IMR-90 (cell line): ENCODE data around the gene ST3GAL4. TPM values are rescaled to one million over a fixed set of nuclear protein-coding genes. Genes with fewer than 3 reads are reported as not detected.

Source experiments
- ATAC-seq: fragments of 200-7000 bp; cut with Tn5 transposase; 2 replicates; pipeline ENCODE4 v1.9.1; 2020; ENCODE audit warnings: low read depth, mild to moderate bottlenecking, moderate library complexity
- BruUV-seq: library from RNA; stranded (reverse); fragments of 400-500 nt; replicated peaks from 2 replicates; lab custom pipeline; 2021; lab: Mats Ljungman, UMichigan
- CTCF ChIA-PET: fragments of 300-600 bp; formaldehyde crosslinking; extraction: SDS; loops from one replicate; lab custom pipeline; 2021; ENCODE audit warnings: antibody characterized with exemption; lab: Yijun Ruan, JAX
- POLR2A ChIA-PET: fragments of 300-600 bp; sonication (Branson Sonifier 250); formaldehyde crosslinking; loops from one replicate; lab custom pipeline; 2022; ENCODE audit warnings: antibody characterized with exemption; ENCODE audit not compliant: unreplicated experiment; lab: Charles Lee
- DNase-seq: peaks from one replicate; pipeline ENCODE4 v3.0.0; 2013
- H2AFZ ChIP-seq: replicated peaks from 2 replicates; pipeline ENCODE3; 2013; ENCODE audit warnings: low read length, mild to moderate bottlenecking; ENCODE audit not compliant: poor library complexity
- H2AK5ac ChIP-seq: 2 replicates; pipeline ENCODE4 v1.6.1; 2013; ENCODE audit warnings: low read depth, low read length, inconsistent platforms
- H2AK9ac ChIP-seq: replicated peaks from 2 replicates; pipeline ENCODE3; 2013; ENCODE audit warnings: mild to moderate bottlenecking, low read depth, low read length, moderate library complexity; ENCODE audit not compliant: poor library complexity
- H2BK120ac ChIP-seq: 2 replicates; pipeline ENCODE4 v1.6.1; 2013; ENCODE audit warnings: low read depth, low read length, inconsistent platforms
- H2BK15ac ChIP-seq: 3 replicates; pipeline ENCODE4 v1.6.1; 2013; ENCODE audit warnings: low read depth, low read length, inconsistent platforms
- H2BK20ac ChIP-seq: 2 replicates; pipeline ENCODE4 v1.6.1; 2013; ENCODE audit warnings: low read depth, mild to moderate bottlenecking, inconsistent platforms, low read length, moderate library complexity
- H2BK5ac ChIP-seq: 2 replicates; pipeline ENCODE4 v1.6.1; 2013; ENCODE audit warnings: mild to moderate bottlenecking, low read depth, low read length, inconsistent platforms; ENCODE audit not compliant: poor library complexity, severe bottlenecking
- H3K14ac ChIP-seq: replicated peaks from 2 replicates; pipeline ENCODE4 v1.6.1; 2013; ENCODE audit warnings: low read depth, low read length, inconsistent platforms
- H3K18ac ChIP-seq: 2 replicates; pipeline ENCODE4 v1.6.1; 2013; ENCODE audit warnings: low read depth, low read length, control low read depth
- H3K23ac ChIP-seq: 2 replicates; pipeline ENCODE4 v1.6.1; 2013; ENCODE audit warnings: low read depth, low read length, inconsistent platforms
- H3K27ac ChIP-seq: 2 replicates; pipeline ENCODE4 v1.5.1; 2013; ENCODE audit warnings: mild to moderate bottlenecking, control low read depth, low read length; ENCODE audit not compliant: insufficient read depth
- H3K27me3 ChIP-seq: 2 replicates; pipeline ENCODE4 v1.6.1; 2013; ENCODE audit warnings: low read length; ENCODE audit not compliant: control insufficient read depth, insufficient read depth
- H3K36me3 ChIP-seq: 2 replicates; pipeline ENCODE4 v1.6.1; 2013; ENCODE audit warnings: low read length, mixed read lengths; ENCODE audit not compliant: control insufficient read depth, insufficient read depth
- H3K4ac ChIP-seq: 2 replicates; pipeline ENCODE4 v1.6.1; 2013; ENCODE audit warnings: low read depth, low read length, inconsistent platforms
- H3K4me1 ChIP-seq: 2 replicates; pipeline ENCODE4 v1.6.1; 2013; ENCODE audit warnings: low read length, mixed read lengths; ENCODE audit not compliant: control insufficient read depth, insufficient read depth
- H3K4me2 ChIP-seq: 2 replicates; pipeline ENCODE4 v1.6.1; 2013; ENCODE audit warnings: low read depth, mild to moderate bottlenecking, control low read depth, low read length, moderate library complexity
- H3K4me3 ChIP-seq: 2 replicates; pipeline ENCODE4 v1.5.1; 2013; ENCODE audit warnings: low read depth, mild to moderate bottlenecking, control low read depth, low read length, moderate library complexity; ENCODE audit not compliant: insufficient read depth
- H3K56ac ChIP-seq: 2 replicates; pipeline ENCODE4 v1.6.1; 2013; ENCODE audit warnings: low read length, inconsistent platforms; ENCODE audit not compliant: insufficient read depth; ENCODE audit errors: extremely low read depth
- H3K79me1 ChIP-seq, 2 experiments: 2 replicates each; pipeline ENCODE4 v1.6.1; 2013; ENCODE audit warnings: low read length in 2 of 2, inconsistent platforms in 1 of 2, low read depth in 1 of 2
- H3K9ac ChIP-seq: 2 replicates; pipeline ENCODE4 v1.6.1; 2013; ENCODE audit warnings: low read depth, low read length, control low read depth
- H3K9me1 ChIP-seq: 2 replicates; pipeline ENCODE4 v1.6.1; 2013; ENCODE audit warnings: low read length, inconsistent platforms; ENCODE audit not compliant: insufficient read depth
- H3K9me3 ChIP-seq: 2 replicates; pipeline ENCODE4 v1.6.1; 2013; ENCODE audit warnings: low read length; ENCODE audit not compliant: control insufficient read depth, insufficient read depth
- H4K20me1 ChIP-seq: 2 replicates; pipeline ENCODE4 v1.6.1; 2013; ENCODE audit warnings: low read length, inconsistent platforms; ENCODE audit not compliant: insufficient read depth
- H4K5ac ChIP-seq: 2 replicates; pipeline ENCODE4 v1.6.1; 2013; ENCODE audit warnings: mild to moderate bottlenecking, low read depth, low read length, control low read depth
- H4K8ac ChIP-seq, 2 experiments: 2 replicates each; pipeline ENCODE4 v1.6.1; 2013; ENCODE audit warnings: low read depth in 2 of 2, low read length in 2 of 2, control low read depth in 1 of 2, inconsistent platforms in 1 of 2
- H4K91ac ChIP-seq: 2 replicates; pipeline ENCODE4 v1.6.1; 2013; ENCODE audit warnings: low read depth, low read length, inconsistent platforms; ENCODE audit not compliant: insufficient read depth
- BHLHE40 ChIP-seq: fragments of 150-350 bp; IDR thresholded peaks from 2 replicates; pipeline ENCODE4 v1.6.1; 2016; ENCODE audit warnings: mild to moderate bottlenecking, low read depth, low read length
- CEBPB ChIP-seq: IDR thresholded peaks from 2 replicates; pipeline ENCODE4 v1.6.1; 2012; ENCODE audit warnings: low read depth, low read length, improper control_type of control experiment
- CTCF ChIP-seq: conservative IDR thresholded peaks from 2 replicates; pipeline ENCODE4 v1.5.1; 2012; ENCODE audit warnings: mild to moderate bottlenecking, low read depth, low read length, improper control_type of control experiment
- FOS ChIP-seq: fragments of 150-350 bp; IDR thresholded peaks from 2 replicates; pipeline ENCODE4 v1.6.1; 2016; ENCODE audit warnings: low read depth, low read length
- MAZ ChIP-seq: IDR thresholded peaks from 2 replicates; pipeline ENCODE4 v1.6.1; 2012; ENCODE audit warnings: low read depth, mild to moderate bottlenecking, low read length, improper control_type of control experiment, moderate library complexity, borderline replicate concordance
- MXI1 ChIP-seq: IDR thresholded peaks from 2 replicates; pipeline ENCODE4 v1.6.1; 2012; ENCODE audit warnings: low read depth, mild to moderate bottlenecking, low read length, moderate library complexity, borderline replicate concordance
- RAD21 ChIP-seq: IDR thresholded peaks from 2 replicates; pipeline ENCODE4 v1.6.1; 2012; ENCODE audit warnings: low read length, improper control_type of control experiment
- RCOR1 ChIP-seq: IDR thresholded peaks from 2 replicates; pipeline ENCODE4 v1.6.1; 2012; ENCODE audit warnings: mild to moderate bottlenecking, low read length, improper control_type of control experiment; ENCODE audit not compliant: insufficient replicate concordance
- RFX5 ChIP-seq: IDR thresholded peaks from 2 replicates; pipeline ENCODE4 v1.8.0; 2012; ENCODE audit warnings: low read depth, mild to moderate bottlenecking, low read length, moderate library complexity
- SMC3 ChIP-seq: fragments of 150-350 bp; IDR thresholded peaks from 2 replicates; pipeline ENCODE4 v1.6.1; 2016; ENCODE audit warnings: low read depth, mild to moderate bottlenecking, antibody characterized with exemption, low read length, moderate library complexity
- WGBS, 2 experiments: methylation state at CpG; one replicate each; pipeline versions ENCODE4 v1.1.5 to v1.1.7; 2013; ENCODE audit warnings: missing lambda C conversion rate in 2 of 2; ENCODE audit not compliant: insufficient read length in 1 of 2; ENCODE audit errors: extremely low coverage in 2 of 2; 5-methylcytosine and 5-hydroxymethylcytosine counted together
- dilution Hi-C: fragments of 300-500 bp; cut with HindIII; formaldehyde crosslinking; loops from one replicate; pipeline ENCODE4 v1.14.3; 2018; ENCODE audit warnings: low sequenced_read_pairs; ENCODE audit not compliant: unreplicated experiment
- in situ Hi-C: fragments of 300-500 bp; cut with MboI; formaldehyde crosslinking; loops from 3 replicates; pipeline ENCODE4 v1.14.3; 2019; ENCODE audit warnings: low sequenced_read_pairs, inconsistent platforms, mixed read lengths
- intact Hi-C: fragments of 100-400 bp; cut with micrococcal nuclease; formaldehyde crosslinking; loops from 2 replicates; pipeline ENCODE4 v1.10.0; 2022
- polyA plus RNA-seq, 3 experiments: library from polyadenylated mRNA; depleted of rRNA; stranded (reverse); fragments of >200 nt; gene quantifications; 2 replicates each; pipeline ENCODE4 v1.2.3, GENCODE V29; 2012; ENCODE audit warnings: low replicate concordance in 1 of 3
- total RNA-seq: library from RNA; depleted of rRNA; stranded (reverse); fragments of >200 nt; gene quantifications from 2 replicates; pipeline ENCODE4 v1.2.3, GENCODE V29; 2012
- TF ChIP-seq, protein P1 (sequence below): fragments of 150-350 bp; IDR thresholded peaks from 2 replicates; pipeline ENCODE4 v1.6.1; 2016; ENCODE audit warnings: low read depth, mild to moderate bottlenecking, low read length, moderate library complexity, borderline replicate concordance

The ST3GAL4 gene
- total and polyA plus RNA-seq, 2 of the 4 experiments (the other 2 are of a cell fraction) = 17.0 to 19.7 TPM

DNA sequence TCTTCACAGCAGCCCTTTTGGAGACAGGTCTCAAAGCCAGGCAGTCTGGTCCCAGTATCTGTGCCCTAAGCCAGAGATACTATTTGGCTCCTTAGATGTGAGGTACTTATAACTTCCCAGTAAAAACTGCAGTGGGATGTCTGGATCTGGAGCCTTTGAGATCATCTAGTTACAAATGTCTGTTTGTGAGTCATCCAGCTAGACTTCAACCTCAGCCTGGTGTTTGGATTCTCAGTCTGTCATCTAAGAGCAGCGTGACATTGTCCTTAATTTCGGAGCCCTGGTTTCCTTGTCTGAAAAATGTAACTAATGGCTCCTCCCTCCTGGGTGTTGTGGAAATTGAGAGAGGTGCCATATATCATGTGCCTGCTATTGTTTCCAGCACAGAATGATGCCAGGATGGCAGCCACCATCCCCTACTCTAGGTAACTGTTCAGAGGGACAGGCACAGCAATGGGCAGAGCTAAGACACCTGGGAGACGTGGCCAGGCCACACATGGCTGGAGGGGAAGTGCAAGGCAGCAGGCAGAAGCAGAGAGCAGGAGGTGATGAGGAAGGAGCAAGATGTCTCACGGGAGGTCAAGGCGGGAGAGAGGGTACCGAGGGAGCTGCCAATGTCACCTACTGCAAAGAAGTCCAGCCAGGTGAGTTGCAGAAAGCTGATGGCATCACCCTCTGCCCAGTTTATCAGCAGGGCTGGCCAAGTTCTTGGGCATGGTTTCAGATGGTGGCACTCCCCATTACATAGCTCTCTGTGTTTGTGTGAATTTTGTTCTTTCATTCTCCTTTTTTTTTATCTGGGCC is 20.6 kb upstream of the ST3GAL4 start:
- Histone ChIP-seq H2AK5ac (peak overlapping the region; percentile 84), H3K4ac (peak overlapping the region; percentile 85), H4K5ac (no peak overlapping the region), H3K27ac (no peak overlapping the region), H3K4me1 (peaks cover 11% of the 10 kb centered on the region), H3K79me1 (peaks cover 0 to 8% of the 10 kb centered on the region in 2 experiments; a peak in 1 of 4 replicates), H2AFZ (peak overlapping the region; percentile 59), H4K20me1 (peaks cover 4% of the 10 kb centered on the region; the same call in 1 of the 2 replicates), H2BK5ac (no peak overlapping the region), H3K4me2 (no peak overlapping the region), H3K23ac (no peak overlapping the region), H3K9me1 (peaks cover 21% of the 10 kb centered on the region), H3K27me3 (no peaks in the 10 kb centered on the region), H2BK20ac (peak overlapping the region; percentile 49; the same call in 1 of the 2 replicates), H2BK15ac (no peak overlapping the region), H3K18ac (no peak overlapping the region), H4K8ac (no peak overlapping the region), H3K9me3 (no peaks in the 10 kb centered on the region), H3K9ac (no peak overlapping the region), H3K14ac (peak overlapping the region; percentile 58; the same call in 1 of the 2 replicates), H4K91ac (no peak overlapping the region), H2AK9ac (peak overlapping the region; percentile 82), H3K4me3 (no peak overlapping the region), H2BK120ac (peak overlapping the region; percentile 52; the same call in 1 of the 2 replicates), H3K36me3 (peaks cover 7% of the 10 kb centered on the region; the same call in 1 of the 2 replicates), H3K56ac (no peak overlapping the region)
- peak; percentile 59 for ATAC-seq
- TF ChIP-seq RAD21 (no peak), CEBPB (no peak), CTCF (no peak), FOS (peak; percentile 57; the same call in 1 of the 2 replicates), RFX5 (no peak), SMC3 (no peak), BHLHE40 (no peak), MAZ (no peak), MXI1 (0 out of 2 replicates have a peak, but pooled peaks have one; percentile 57), RCOR1 (no peak)
- TF ChIP-seq, protein P1, sequence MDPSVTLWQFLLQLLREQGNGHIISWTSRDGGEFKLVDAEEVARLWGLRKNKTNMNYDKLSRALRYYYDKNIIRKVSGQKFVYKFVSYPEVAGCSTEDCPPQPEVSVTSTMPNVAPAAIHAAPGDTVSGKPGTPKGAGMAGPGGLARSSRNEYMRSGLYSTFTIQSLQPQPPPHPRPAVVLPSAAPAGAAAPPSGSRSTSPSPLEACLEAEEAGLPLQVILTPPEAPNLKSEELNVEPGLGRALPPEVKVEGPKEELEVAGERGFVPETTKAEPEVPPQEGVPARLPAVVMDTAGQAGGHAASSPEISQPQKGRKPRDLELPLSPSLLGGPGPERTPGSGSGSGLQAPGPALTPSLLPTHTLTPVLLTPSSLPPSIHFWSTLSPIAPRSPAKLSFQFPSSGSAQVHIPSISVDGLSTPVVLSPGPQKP = no peak
- POLR2A ChIA-PET = no interaction called here
- in situ Hi-C loops = no loop called here
- dilution Hi-C loops = no loop called here
- WGBS, 2 experiments = 86% methylated on average over 1 of the region's 6 CpGs; no CpG with 5 or more reads in 1 of the 2 experiments
- intact Hi-C loops = no loop called here
- CTCF ChIA-PET = interaction anchor here (0.6 kb wide), 1 partner anchor 39 kb away, joined by 3 read pairs; no protein-coding TSS in a partner anchor
- no TSS peak for BruUV-seq
- peak; percentile 76 for DNase-seq
